ENCODE measurements around the gene TMEM208.

The TMEM208 gene

GRCh38 chr16:67226804-67227566 lies at the start of gene TMEM208:
Gene TMEM208, plus strand, starts transcription at chr16:67227130. Its CDS starts 89 bp downstream, at chr16:67227219.
- Histone ChIP-seq H3K27ac (ENCODE audit: low read length) (no peak within 1 kb of the TSS), H3K4me1 (ENCODE audit: control insufficient read depth, low read depth, low read length) (peaks cover 4% of the 10 kb centered on the region), H3K9ac (ENCODE audit: low read length) (peak within 1 kb of the TSS; percentile 70), H3K27me3 (ENCODE audit: control insufficient read depth, insufficient read depth, low read length) (no peaks in the 10 kb centered on the region), H3K36me3 (ENCODE audit: control insufficient read depth, low read depth, low read length) (peaks cover 38% of the 10 kb centered on the region), H3K4me3 (ENCODE audit: low read length) (peak within 1 kb of the TSS; percentile 88), H3K9me3 (ENCODE audit: control insufficient read depth, low read depth, low read length) (no peaks in the 10 kb centered on the region)

GRCh38 chr16:67177743-67178699 lies 48.9 kb upstream of the TMEM208 start:
- Histone ChIP-seq H3K36me3 (ENCODE audit: control insufficient read depth, low read depth, low read length) (no peaks in the 10 kb centered on the region), H3K27ac (ENCODE audit: low read length) (no peak overlapping the region), H3K4me1 (ENCODE audit: control insufficient read depth, low read depth, low read length) (peaks cover 7% of the 10 kb centered on the region), H3K4me3 (ENCODE audit: low read length) (peak overlapping the region; percentile 52), H3K9me3 (ENCODE audit: control insufficient read depth, low read depth, low read length) (no peaks in the 10 kb centered on the region), H3K27me3 (ENCODE audit: control insufficient read depth, insufficient read depth, low read length) (peaks cover 65% of the 10 kb centered on the region), H3K9ac (ENCODE audit: low read length) (peak overlapping the region; percentile 4)

- H3K4me1 ChIP-seq (ENCODE audit: control insufficient read depth, low read depth, low read length), result no peaks in the 10 kb centered on the region
- no peak overlapping the region for H3K4me3 ChIP-seq (ENCODE audit: low read length)
- no peaks in the 10 kb centered on the region for H3K36me3 ChIP-seq (ENCODE audit: control insufficient read depth, low read depth, low read length)
- no peak overlapping the region for H3K9ac ChIP-seq (ENCODE audit: low read length)
- H3K9me3 ChIP-seq (ENCODE audit: control insufficient read depth, low read depth, low read length), result no peaks in the 10 kb centered on the region
- no peak overlapping the region for H3K27ac ChIP-seq (ENCODE audit: low read length)
- H3K27me3 ChIP-seq (ENCODE audit: control insufficient read depth, insufficient read depth, low read length), result peaks cover 56% of the 10 kb centered on the region
Observed at GRCh38 chr16:67179421-67180080, 47.4 kb upstream of the TMEM208 start.

- no peaks in the 10 kb centered on the region for H3K36me3 ChIP-seq (ENCODE audit: control insufficient read depth, low read depth, low read length)
- no peak overlapping the region for H3K4me3 ChIP-seq (ENCODE audit: low read length)
- peaks cover 56% of the 10 kb centered on the region for H3K27me3 ChIP-seq (ENCODE audit: control insufficient read depth, insufficient read depth, low read length)
- no peak overlapping the region for H3K27ac ChIP-seq (ENCODE audit: low read length)
- no peaks in the 10 kb centered on the region for H3K9me3 ChIP-seq (ENCODE audit: control insufficient read depth, low read depth, low read length)
- H3K9ac ChIP-seq (ENCODE audit: low read length), result no peak overlapping the region
- no peaks in the 10 kb centered on the region for H3K4me1 ChIP-seq (ENCODE audit: control insufficient read depth, low read depth, low read length)
Observed at GRCh38 chr16:67180166-67180565, 46.8 kb upstream of the TMEM208 start.

- H3K9ac ChIP-seq (ENCODE audit: low read length), result no peak overlapping the region
- peaks cover 3% of the 10 kb centered on the region for H3K4me1 ChIP-seq (ENCODE audit: control insufficient read depth, low read depth, low read length)
- H3K4me3 ChIP-seq (ENCODE audit: low read length), result no peak overlapping the region
- H3K36me3 ChIP-seq (ENCODE audit: control insufficient read depth, low read depth, low read length), result no peaks in the 10 kb centered on the region
- no peak overlapping the region for H3K27ac ChIP-seq (ENCODE audit: low read length)
- no peaks in the 10 kb centered on the region for H3K9me3 ChIP-seq (ENCODE audit: control insufficient read depth, low read depth, low read length)
- H3K27me3 ChIP-seq (ENCODE audit: control insufficient read depth, insufficient read depth, low read length), result peaks cover 56% of the 10 kb centered on the region
Observed at GRCh38 chr16:67181346-67181745, 45.6 kb upstream of the TMEM208 start.

- Histone ChIP-seq H3K9ac (ENCODE audit: low read length) (no peak overlapping the region), H3K27ac (ENCODE audit: low read length) (no peak overlapping the region), H3K4me1 (ENCODE audit: control insufficient read depth, low read depth, low read length) (peaks cover 3% of the 10 kb centered on the region), H3K36me3 (ENCODE audit: control insufficient read depth, low read depth, low read length) (no peaks in the 10 kb centered on the region), H3K4me3 (ENCODE audit: low read length) (peak overlapping the region; percentile 71), H3K9me3 (ENCODE audit: control insufficient read depth, low read depth, low read length) (no peaks in the 10 kb centered on the region), H3K27me3 (ENCODE audit: control insufficient read depth, insufficient read depth, low read length) (peaks cover 49% of the 10 kb centered on the region)
Observed at GRCh38 chr16:67182288-67182687, 44.6 kb upstream of the TMEM208 start.

- H3K9ac ChIP-seq (ENCODE audit: low read length), result peak overlapping the region; percentile 83
- H3K27ac ChIP-seq (ENCODE audit: low read length), result no peak overlapping the region
- no peaks in the 10 kb centered on the region for H3K36me3 ChIP-seq (ENCODE audit: control insufficient read depth, low read depth, low read length)
- no peaks in the 10 kb centered on the region for H3K9me3 ChIP-seq (ENCODE audit: control insufficient read depth, low read depth, low read length)
- peak overlapping the region; percentile 71 for H3K4me3 ChIP-seq (ENCODE audit: low read length)
- H3K27me3 ChIP-seq (ENCODE audit: control insufficient read depth, insufficient read depth, low read length), result peaks cover 42% of the 10 kb centered on the region
- H3K4me1 ChIP-seq (ENCODE audit: control insufficient read depth, low read depth, low read length), result peaks cover 3% of the 10 kb centered on the region
Observed at GRCh38 chr16:67183284-67183626, 43.7 kb upstream of the TMEM208 start.

GRCh38 chr16:67183627-67184452 lies 43.1 kb upstream of the TMEM208 start, which contains the start of gene MATCAP1:
Gene MATCAP1, minus strand, starts transcription at chr16:67183963. Its CDS starts 3,353 bp downstream, at chr16:67180610.
- Histone ChIP-seq H3K9ac (ENCODE audit: low read length) (peak within 1 kb of the TSS; percentile 83), H3K9me3 (ENCODE audit: control insufficient read depth, low read depth, low read length) (no peaks in the 10 kb centered on the region), H3K27ac (ENCODE audit: low read length) (peak within 1 kb of the TSS; percentile 78), H3K4me3 (ENCODE audit: low read length) (peak within 1 kb of the TSS; percentile 71), H3K27me3 (ENCODE audit: control insufficient read depth, insufficient read depth, low read length) (peaks cover 38% of the 10 kb centered on the region), H3K36me3 (ENCODE audit: control insufficient read depth, low read depth, low read length) (no peaks in the 10 kb centered on the region), H3K4me1 (ENCODE audit: control insufficient read depth, low read depth, low read length) (peaks cover 3% of the 10 kb centered on the region)

GRCh38 chr16:67184453-67184994 lies 42.4 kb upstream of the TMEM208 start:
- Histone ChIP-seq H3K27me3 (ENCODE audit: control insufficient read depth, insufficient read depth, low read length) (peaks cover 31% of the 10 kb centered on the region), H3K9me3 (ENCODE audit: control insufficient read depth, low read depth, low read length) (no peaks in the 10 kb centered on the region), H3K27ac (ENCODE audit: low read length) (no peak overlapping the region), H3K9ac (ENCODE audit: low read length) (no peak overlapping the region), H3K4me1 (ENCODE audit: control insufficient read depth, low read depth, low read length) (peaks cover 3% of the 10 kb centered on the region), H3K4me3 (ENCODE audit: low read length) (peak overlapping the region; percentile 71), H3K36me3 (ENCODE audit: control insufficient read depth, low read depth, low read length) (no peaks in the 10 kb centered on the region)

GRCh38 chr16:67184995-67185650 lies 41.8 kb upstream of the TMEM208 start:
- Histone ChIP-seq H3K9me3 (ENCODE audit: control insufficient read depth, low read depth, low read length) (no peaks in the 10 kb centered on the region), H3K27me3 (ENCODE audit: control insufficient read depth, insufficient read depth, low read length) (peaks cover 27% of the 10 kb centered on the region), H3K27ac (ENCODE audit: low read length) (no peak overlapping the region), H3K4me1 (ENCODE audit: control insufficient read depth, low read depth, low read length) (peaks cover 3% of the 10 kb centered on the region), H3K4me3 (ENCODE audit: low read length) (peak overlapping the region; percentile 71), H3K9ac (ENCODE audit: low read length) (no peak overlapping the region), H3K36me3 (ENCODE audit: control insufficient read depth, low read depth, low read length) (no peaks in the 10 kb centered on the region)

Data from iPS-18a (cell line).